Measurements from ENCODE around the gene SCN2A. TPM values are rescaled to one million over a fixed set of nuclear protein-coding genes. Genes with fewer than 3 reads are reported as not detected.

The SCN2A gene
- total RNA-seq, 1 experiment from 2014 or later: 0.39 TPM

- TF ChIP-seq KAT7 (CRISPR knock-in tag; IDR thresholded peaks at IDR 0.05; ENCODE audit: borderline replicate concordance) (no peak), FOXP4 (CRISPR knock-in tag; IDR thresholded peaks at IDR 0.05) (no peak)
Measured at GRCh38 chr2:165357758-165358157, 118.5 kb downstream of the SCN2A start (continued).

GRCh38 chr2:165361514-165361913, 122.3 kb downstream of the SCN2A start:
- ATAC-seq: no peak
- Mint-ChIP-seq H3K4me3 (no peak overlapping the region), H3K36me3 (no peaks in the 10 kb centered on the region), H3K27ac (no peak overlapping the region), H3K27me3 (ENCODE audit: low read depth) (no peaks in the 10 kb centered on the region), H3K4me1 (peaks cover 15% of the 10 kb centered on the region), H3K9me3 (no peaks in the 10 kb centered on the region)
- ChIA-PET POLR2A (no interaction called here), CTCF (no interaction called here)
- TF ChIP-seq NFE2L1 (CRISPR knock-in tag; IDR thresholded peaks at IDR 0.05): no peak
- no peak for TF ChIP-seq MLX (CRISPR knock-in tag; IDR thresholded peaks at IDR 0.05)
- DNase-seq (ENCODE audit: low spot score): no peak

GRCh38 chr2:165369131-165369897, 130.1 kb downstream of the SCN2A start:
- Mint-ChIP-seq H3K9me3 (no peaks in the 10 kb centered on the region), H3K4me3 (no peak overlapping the region), H3K4me1 (peaks cover 53% of the 10 kb centered on the region), H3K27me3 (ENCODE audit: low read depth) (no peaks in the 10 kb centered on the region), H3K36me3 (no peaks in the 10 kb centered on the region), H3K27ac (peak overlapping the region; percentile 89; the same call in 1 of the 2 replicates)
- no peak for DNase-seq (ENCODE audit: low spot score)
- peak; percentile 90 for ATAC-seq
- POLR2A ChIA-PET: interaction anchor here (1.2 kb wide), 1 partner anchor 10 kb away, joined by 3 read pairs; no protein-coding TSS in a partner anchor
- no peak for TF ChIP-seq ARID4B (CRISPR knock-in tag; IDR thresholded peaks at IDR 0.05; ENCODE audit: borderline replicate concordance)
- no peak for TF ChIP-seq PRRX2 (CRISPR knock-in tag; IDR thresholded peaks at IDR 0.05)
- no peak for TF ChIP-seq GABPB1 (CRISPR knock-in tag; IDR thresholded peaks at IDR 0.05)
- TF ChIP-seq JUN (CRISPR knock-in tag; IDR thresholded peaks at IDR 0.05): no peak
- CTCF ChIA-PET: interaction anchor here (1.1 to 1.2 kb wide), 3 partner anchors 47 to 410 kb away, joined by 3 to 4 read pairs (median 3); partner anchors contain the start of gene SCN3A

GRCh38 chr2:165369898-165370296, 130.7 kb downstream of the SCN2A start:
- DNase-seq (ENCODE audit: low spot score) (no peak), ATAC-seq (no peak)
- Mint-ChIP-seq H3K9me3 (no peaks in the 10 kb centered on the region), H3K27ac (0 out of 2 replicates have a peak overlapping the region, but pooled peaks have one; percentile 28), H3K4me3 (no peak overlapping the region), H3K27me3 (ENCODE audit: low read depth) (no peaks in the 10 kb centered on the region), H3K36me3 (no peaks in the 10 kb centered on the region), H3K4me1 (peaks cover 55% of the 10 kb centered on the region)
- ChIA-PET CTCF (interaction anchor here (1.1 to 1.2 kb wide), 3 partner anchors 47 to 409 kb away, joined by 3 to 4 read pairs (median 3); partner anchors contain the start of gene SCN3A), POLR2A (interaction anchor here (1.2 kb wide), 1 partner anchor 11 kb away, joined by 3 read pairs; no protein-coding TSS in a partner anchor)
- TF ChIP-seq GTF2I (CRISPR knock-in tag; conservative IDR thresholded peaks at IDR 0.05) (no peak), FOXP1 (CRISPR knock-in tag; IDR thresholded peaks at IDR 0.05; ENCODE audit: borderline replicate concordance) (no peak), NR3C1 (CRISPR knock-in tag; conservative IDR thresholded peaks at IDR 0.05; ENCODE audit: low read depth) (no peak), AR (CRISPR knock-in tag; IDR thresholded peaks at IDR 0.05) (no peak), HMGA2 (CRISPR knock-in tag; IDR thresholded peaks at IDR 0.05) (no peak), USF1 (CRISPR knock-in tag; IDR thresholded peaks at IDR 0.05) (no peak), MXD4 (CRISPR knock-in tag; IDR thresholded peaks at IDR 0.05; ENCODE audit: borderline replicate concordance) (no peak), CREB1 (CRISPR knock-in tag; IDR thresholded peaks at IDR 0.05) (no peak), E2F4 (CRISPR knock-in tag; IDR thresholded peaks at IDR 0.05; ENCODE audit: borderline replicate concordance, low read depth) (no peak)

Data from WTC11 (cell line).